ENCODE data around the gene NGEF. TPM values are rescaled to one million over a fixed set of nuclear protein-coding genes. Genes with fewer than 3 reads are reported as not detected.

NGEF gene
- total and polyA plus RNA-seq, 7 donors, result 0.13 to 0.51 (median 0.25) TPM; not detected in 1

DNA sequence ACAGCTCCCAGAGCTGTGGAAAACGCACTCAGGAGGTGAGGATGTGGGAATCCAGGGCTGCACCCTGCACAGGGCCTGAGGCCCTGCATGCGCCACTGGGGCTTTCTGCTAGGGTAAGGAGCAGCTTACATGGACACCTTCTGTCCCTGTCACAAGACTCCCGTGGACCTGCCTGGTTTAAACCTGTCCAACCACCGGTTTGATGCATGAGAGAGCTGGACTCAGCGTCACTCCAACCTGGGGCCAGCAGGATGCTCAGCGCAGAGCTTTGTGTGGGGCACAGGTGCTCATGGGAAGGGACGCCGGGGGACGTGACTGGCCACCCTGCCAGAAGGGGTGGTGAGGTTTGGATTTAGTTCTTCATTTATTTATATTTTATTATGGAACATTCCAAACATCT lies 118.8 kb downstream of the NGEF start:
- H3K4me3 ChIP-seq, result no peak overlapping the region
- intact Hi-C loops (cut with DNase I), result no loop called here
- DNase-seq, result no peak
- ATAC-seq, result no peak
- peaks cover 8% of the 10 kb centered on the region for H3K4me1 ChIP-seq
- 88 to 92% (median 90%) methylated on average over 9 of the region's 9 CpGs for WGBS, 3 donors
- H3K9me3 ChIP-seq, result no peaks in the 10 kb centered on the region
- TF ChIP-seq, protein P1, sequence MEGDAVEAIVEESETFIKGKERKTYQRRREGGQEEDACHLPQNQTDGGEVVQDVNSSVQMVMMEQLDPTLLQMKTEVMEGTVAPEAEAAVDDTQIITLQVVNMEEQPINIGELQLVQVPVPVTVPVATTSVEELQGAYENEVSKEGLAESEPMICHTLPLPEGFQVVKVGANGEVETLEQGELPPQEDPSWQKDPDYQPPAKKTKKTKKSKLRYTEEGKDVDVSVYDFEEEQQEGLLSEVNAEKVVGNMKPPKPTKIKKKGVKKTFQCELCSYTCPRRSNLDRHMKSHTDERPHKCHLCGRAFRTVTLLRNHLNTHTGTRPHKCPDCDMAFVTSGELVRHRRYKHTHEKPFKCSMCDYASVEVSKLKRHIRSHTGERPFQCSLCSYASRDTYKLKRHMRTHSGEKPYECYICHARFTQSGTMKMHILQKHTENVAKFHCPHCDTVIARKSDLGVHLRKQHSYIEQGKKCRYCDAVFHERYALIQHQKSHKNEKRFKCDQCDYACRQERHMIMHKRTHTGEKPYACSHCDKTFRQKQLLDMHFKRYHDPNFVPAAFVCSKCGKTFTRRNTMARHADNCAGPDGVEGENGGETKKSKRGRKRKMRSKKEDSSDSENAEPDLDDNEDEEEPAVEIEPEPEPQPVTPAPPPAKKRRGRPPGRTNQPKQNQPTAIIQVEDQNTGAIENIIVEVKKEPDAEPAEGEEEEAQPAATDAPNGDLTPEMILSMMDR (IDR thresholded peaks at IDR 0.05), result no peak
- no peaks in the 10 kb centered on the region for H3K36me3 ChIP-seq (ENCODE audit: insufficient read depth in 1 of 2, low read depth in 1 of 2)
- no peak overlapping the region for H3K27ac ChIP-seq
- no peaks in the 10 kb centered on the region for H3K27me3 ChIP-seq (ENCODE audit: insufficient read depth in 3 of 3, low read length in 2 of 3)

DNA sequence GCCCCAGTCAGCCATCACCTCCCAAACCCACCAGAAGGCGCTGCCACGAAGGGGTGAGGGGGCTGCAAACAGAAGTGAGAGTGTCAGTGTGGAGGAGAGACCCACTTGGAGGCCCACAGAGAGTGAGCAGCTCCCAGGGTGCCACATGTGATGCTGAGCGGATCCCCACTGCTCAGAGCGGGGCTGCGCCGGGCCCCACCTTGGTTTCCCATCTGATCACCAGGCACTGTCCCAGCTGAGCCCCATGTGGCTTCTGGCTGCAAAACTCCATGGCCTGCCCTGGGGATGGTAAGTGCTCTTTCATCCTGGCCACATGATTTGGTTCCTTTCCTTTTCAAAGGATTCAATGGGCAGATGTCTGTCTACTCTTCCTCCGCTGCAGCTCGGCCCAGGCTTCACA lies 119.2 kb downstream of the NGEF start:
- ATAC-seq (no peak), DNase-seq (peak in 1 of 2 donors; percentile 45)
- Histone ChIP-seq H3K9me3 (no peaks in the 10 kb centered on the region), H3K4me3 (no peak overlapping the region), H3K27ac (no peak overlapping the region), H3K36me3 (ENCODE audit: insufficient read depth in 1 of 2, low read depth in 1 of 2) (no peaks in the 10 kb centered on the region), H3K27me3 (ENCODE audit: insufficient read depth in 3 of 3, low read length in 2 of 3) (no peaks in the 10 kb centered on the region), H3K4me1 (peaks cover 8% of the 10 kb centered on the region)
- 93 to 95% (median 94%) methylated on average over 8 of the region's 8 CpGs for WGBS, 3 donors
- TF ChIP-seq, protein P1 (IDR thresholded peaks at IDR 0.05), result no peak
- intact Hi-C loops (cut with DNase I), result no loop called here

DNA sequence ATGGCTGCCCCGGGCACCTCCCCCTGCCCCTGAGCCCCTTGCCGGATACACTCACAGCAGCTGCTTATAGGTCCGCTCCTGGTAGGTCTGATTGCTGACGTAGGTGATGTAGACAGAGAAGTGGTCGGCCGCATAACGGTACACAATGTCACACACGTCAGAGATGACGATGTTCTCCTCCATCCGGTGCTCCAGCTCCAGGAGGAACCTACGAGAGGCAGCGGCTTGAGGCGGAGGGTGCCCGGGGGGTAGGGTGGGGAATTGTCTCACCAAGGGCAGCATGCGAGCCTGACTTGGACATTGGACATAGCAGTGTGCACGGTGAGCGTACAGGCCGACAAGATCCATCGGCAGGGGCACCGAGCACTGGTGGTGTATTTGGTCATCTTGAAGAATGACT lies 120.2 kb downstream of the NGEF start:
- WGBS, 3 donors, result 90 to 92% (median 91%) methylated on average over 20 of the region's 20 CpGs
- DNase-seq (peak; percentile 7 to 38), ATAC-seq (no peak)
- H3K27me3 ChIP-seq (ENCODE audit: insufficient read depth in 3 of 3, low read length in 2 of 3), result no peaks in the 10 kb centered on the region
- intact Hi-C loops (cut with DNase I), result no loop called here
- H3K36me3 ChIP-seq (ENCODE audit: insufficient read depth in 1 of 2, low read depth in 1 of 2), result no peaks in the 10 kb centered on the region
- peaks cover 8% of the 10 kb centered on the region for H3K4me1 ChIP-seq
- H3K27ac ChIP-seq, result no peak overlapping the region
- H3K4me3 ChIP-seq, result no peak overlapping the region
- H3K9me3 ChIP-seq, result no peaks in the 10 kb centered on the region
- TF ChIP-seq, protein P1 (IDR thresholded peaks at IDR 0.05), result no peak

DNA sequence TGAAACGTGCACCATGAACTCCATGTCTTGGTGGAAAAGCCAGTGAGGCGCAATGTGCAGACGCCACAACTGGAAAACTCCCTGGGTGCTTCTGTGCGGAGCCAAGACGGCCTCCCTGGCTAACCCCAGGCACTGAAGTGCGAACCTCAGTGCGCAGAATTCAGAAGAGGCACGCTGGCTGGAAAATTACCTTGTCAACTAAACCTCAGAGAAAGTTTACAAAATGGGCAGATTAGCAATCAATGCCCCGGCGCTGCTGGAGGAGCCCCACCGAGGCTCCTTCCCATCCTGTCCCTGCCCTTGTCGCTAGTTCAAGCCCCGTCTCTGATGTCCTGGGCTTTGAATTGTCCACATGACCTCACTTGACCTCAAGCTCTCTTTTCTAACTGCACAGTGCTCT lies 120.8 kb downstream of the NGEF start:
- ATAC-seq (no peak), DNase-seq (no peak)
- H3K4me1 ChIP-seq, result peaks cover 8% of the 10 kb centered on the region
- 85 to 91% (median 86%) methylated on average over 13 of the region's 13 CpGs for WGBS, 3 donors
- H3K9me3 ChIP-seq, result no peaks in the 10 kb centered on the region
- TF ChIP-seq, protein P1 (IDR thresholded peaks at IDR 0.05), result no peak
- H3K27ac ChIP-seq, result no peak overlapping the region
- no peaks in the 10 kb centered on the region for H3K36me3 ChIP-seq (ENCODE audit: insufficient read depth in 1 of 2, low read depth in 1 of 2)
- intact Hi-C loops (cut with DNase I), result no loop called here
- H3K27me3 ChIP-seq (ENCODE audit: insufficient read depth in 3 of 3, low read length in 2 of 3), result no peaks in the 10 kb centered on the region
- H3K4me3 ChIP-seq, result no peak overlapping the region

DNA sequence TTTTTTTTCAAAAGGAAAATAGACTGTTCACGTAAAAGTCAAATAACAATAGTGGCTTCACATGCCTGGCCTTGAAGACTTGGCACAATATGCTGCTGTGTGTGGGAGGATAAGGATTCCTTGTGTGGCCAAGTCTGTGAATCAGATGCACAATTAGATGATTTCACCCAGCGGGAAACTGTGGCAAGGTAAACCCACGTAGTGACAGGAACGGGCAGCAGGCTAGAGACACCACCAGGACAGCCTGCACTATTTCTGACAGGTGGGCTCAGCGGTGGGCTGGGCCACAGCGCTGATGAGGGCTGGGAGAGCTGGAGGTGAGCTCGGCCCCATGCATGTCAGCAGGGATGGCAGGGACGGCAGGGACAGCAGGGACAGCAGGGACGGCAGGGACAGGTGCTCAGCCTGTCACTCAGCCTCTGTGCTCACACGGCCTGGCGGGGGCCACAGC lies 121.4 kb downstream of the NGEF start:
- WGBS, 3 donors, result 33 to 44% (median 33%) methylated on average over 10 to 11 of the region's 11 CpGs
- H3K4me3 ChIP-seq, result peak overlapping the region; percentile 11
- no peaks in the 10 kb centered on the region for H3K36me3 ChIP-seq (ENCODE audit: insufficient read depth in 1 of 2, low read depth in 1 of 2)
- H3K27me3 ChIP-seq (ENCODE audit: insufficient read depth in 3 of 3, low read length in 2 of 3), result no peaks in the 10 kb centered on the region
- DNase-seq (peak; percentile 15 to 37), ATAC-seq (peak; percentile 73 to 82 (median 76))
- H3K4me1 ChIP-seq, result peaks cover 8% of the 10 kb centered on the region
- no peaks in the 10 kb centered on the region for H3K9me3 ChIP-seq
- intact Hi-C loops (cut with DNase I), result no loop called here
- TF ChIP-seq, protein P1 (IDR thresholded peaks at IDR 0.05), result no peak
- peak overlapping the region; percentile 23 for H3K27ac ChIP-seq

Measured in psoas muscle (tissue), 8 donors.